H1 (cell line): Measurements from ENCODE around the gene GSPT1. TPM values are rescaled to one million over a fixed set of nuclear protein-coding genes. Genes with fewer than 3 reads are reported as not detected.

Experiments
- CTCF ChIA-PET: fragments of 300-600 bp; sonication (Branson Sonifier 250); formaldehyde crosslinking; loops from one replicate; lab custom pipeline; 2021; ENCODE audit not compliant: partially characterized antibody; lab: Charles Lee
- POLR2A ChIA-PET: fragments of 300-600 bp; sonication (Branson Sonifier 250); formaldehyde crosslinking; loops from one replicate; lab custom pipeline; 2021; ENCODE audit warnings: inconsistent platforms; ENCODE audit not compliant: partially characterized antibody; lab: Charles Lee
- DNase-seq, 2 experiments: peaks; one replicate each; pipeline versions ENCODE4 v3.0.0 to v3.0.0-alpha.2; 2010 to 2022; ENCODE audit warnings: low spot score in 2 of 2, low read depth in 1 of 2, mixed read lengths in 1 of 2
- FAIRE-seq: peaks from 2 replicates; lab custom pipeline; 2011; peaks lifted over from hg19 to GRCh38; lab: Jason Lieb, UNC
- H2AFZ ChIP-seq: 2 replicates; pipeline ENCODE4 v1.8.1; 2012; ENCODE audit warnings: low read length, inconsistent platforms
- H2AK5ac ChIP-seq: 2 replicates; pipeline ENCODE4 v1.6.1; 2013; ENCODE audit warnings: low read depth, low read length
- H2BK120ac ChIP-seq: replicated peaks from 2 replicates; pipeline ENCODE3; 2013; ENCODE audit warnings: low read depth, low read length, inconsistent platforms
- H2BK12ac ChIP-seq: 2 replicates; pipeline ENCODE4 v1.6.1; 2013; ENCODE audit warnings: low read depth, low read length
- H2BK15ac ChIP-seq: 2 replicates; pipeline ENCODE4 v1.6.1; 2013; ENCODE audit warnings: low read length
- H2BK20ac ChIP-seq: 2 replicates; pipeline ENCODE4 v1.6.1; 2013; ENCODE audit warnings: low read length
- H2BK5ac ChIP-seq: 2 replicates; pipeline ENCODE4 v1.6.1; 2013; ENCODE audit warnings: low read depth, low read length
- H3K14ac ChIP-seq: 2 replicates; pipeline ENCODE4 v1.6.1; 2013; ENCODE audit warnings: inconsistent platforms; ENCODE audit not compliant: insufficient read length
- H3K18ac ChIP-seq: 2 replicates; pipeline ENCODE4 v1.6.1; 2013; ENCODE audit warnings: low read length; ENCODE audit errors: extremely low read depth
- H3K23ac ChIP-seq: 2 replicates; pipeline ENCODE4 v1.6.1; 2013; ENCODE audit warnings: inconsistent platforms; ENCODE audit not compliant: insufficient read length
- H3K23me2 ChIP-seq: 2 replicates; pipeline ENCODE4 v1.6.1; 2013; ENCODE audit warnings: low read depth, low read length
- H3K27ac ChIP-seq: 2 replicates; pipeline ENCODE4 v1.6.1; 2011; ENCODE audit warnings: low read depth, low read length, inconsistent platforms
- H3K27me3 ChIP-seq, 4 experiments: replicated peaks in 1 of 4; 1 replicate in 1 of 4; 2 replicates in 3 of 4; pipeline versions ENCODE4 v1.6.1 to v1.8.1; 2011 to 2013; ENCODE audit warnings: low read length in 3 of 4, mild to moderate bottlenecking in 3 of 4, inconsistent platforms in 2 of 4, mixed read lengths in 2 of 4, moderate library complexity in 1 of 4; ENCODE audit not compliant: control insufficient read depth in 3 of 4, insufficient read depth in 3 of 4; ENCODE audit errors: extremely low read depth in 1 of 4
- H3K36me3 ChIP-seq, 4 experiments: 2 replicates each; pipeline versions ENCODE4 v1.6.1 to v1.8.1; 2011 to 2013; ENCODE audit warnings: mild to moderate bottlenecking in 4 of 4, low read length in 3 of 4, moderate library complexity in 2 of 4, control low read depth in 1 of 4, inconsistent platforms in 1 of 4; ENCODE audit not compliant: insufficient read depth in 4 of 4, control insufficient read depth in 2 of 4
- H3K4ac ChIP-seq: replicated peaks from 2 replicates; pipeline ENCODE3; 2013; ENCODE audit warnings: low read length, low read depth, mixed read lengths, inconsistent platforms; ENCODE audit not compliant: insufficient read length
- H3K4me1 ChIP-seq, 4 experiments: replicated peaks in 1 of 4; 1 replicate in 1 of 4; 2 replicates in 3 of 4; pipeline versions ENCODE4 v1.6.1 to v1.8.1; 2011 to 2013; ENCODE audit warnings: low read length in 3 of 4, inconsistent platforms in 2 of 4, mixed read lengths in 1 of 4; ENCODE audit not compliant: insufficient read depth in 4 of 4, control insufficient read depth in 3 of 4
- H3K4me2 ChIP-seq, 2 experiments: 2 replicates each; pipeline versions ENCODE4 v1.6.1 to v1.8.1; 2011 to 2013; ENCODE audit warnings: low read depth in 2 of 2, low read length in 2 of 2, control low read depth in 1 of 2, inconsistent platforms in 1 of 2, mild to moderate bottlenecking in 1 of 2; ENCODE audit not compliant: insufficient read depth in 1 of 2
- H3K4me3 ChIP-seq, 4 experiments: fragments of 200-600, 300-600 bp in 1 of 4; sonication (generic), shearing (Covaris generic), sonication (Bioruptor Twin) in 1 of 4; 2 replicates each; pipeline versions ENCODE4 v1.5.1 to v1.8.1; 2011 to 2016; ENCODE audit warnings: low read length in 4 of 4, low read depth in 3 of 4, control low read depth in 2 of 4, inconsistent platforms in 2 of 4, mild to moderate bottlenecking in 2 of 4, mixed read lengths in 1 of 4, moderate library complexity in 1 of 4; ENCODE audit not compliant: insufficient read depth in 2 of 4; ENCODE audit errors: extremely low read depth in 1 of 4
- H3K56ac ChIP-seq: replicated peaks from 2 replicates; pipeline ENCODE3; 2013; ENCODE audit warnings: low read depth, mild to moderate bottlenecking, mixed read lengths, low read length, inconsistent platforms; ENCODE audit not compliant: insufficient read length
- H3K79me1 ChIP-seq: 2 replicates; pipeline ENCODE4 v1.6.1; 2013; ENCODE audit warnings: low read depth, low read length, control low read depth
- H3K79me2 ChIP-seq, 2 experiments: 2 replicates each; pipeline versions ENCODE4 v1.6.1 to v1.8.1; 2012 to 2013; ENCODE audit warnings: low read length in 2 of 2, mild to moderate bottlenecking in 2 of 2, inconsistent platforms in 1 of 2; ENCODE audit not compliant: insufficient read depth in 2 of 2, control insufficient read depth in 1 of 2
- H3K9ac ChIP-seq, 4 experiments: replicated peaks in 1 of 4; 1 replicate in 1 of 4; 2 replicates in 3 of 4; pipeline versions ENCODE4 v1.6.1 to v1.8.1; 2011 to 2013; ENCODE audit warnings: low read depth in 3 of 4, low read length in 3 of 4, control low read depth in 2 of 4, mild to moderate bottlenecking in 2 of 4, moderate library complexity in 2 of 4, inconsistent platforms in 1 of 4; ENCODE audit errors: extremely low read depth in 1 of 4
- H3K9me3 ChIP-seq, 2 experiments: 2 replicates each; pipeline versions ENCODE4 v1.6.1 to v1.8.1; 2012 to 2013; ENCODE audit warnings: mild to moderate bottlenecking in 2 of 2, moderate library complexity in 2 of 2, control low read depth in 1 of 2, inconsistent platforms in 1 of 2, low read depth in 1 of 2, low read length in 1 of 2, mixed read lengths in 1 of 2; ENCODE audit not compliant: insufficient read depth in 2 of 2
- H4K20me1 ChIP-seq, 2 experiments: replicated peaks in 1 of 2; 2 replicates each; pipeline versions ENCODE3 to v1.8.1; 2011 to 2013; ENCODE audit warnings: inconsistent platforms in 2 of 2, low read length in 2 of 2, mild to moderate bottlenecking in 1 of 2; ENCODE audit not compliant: insufficient read depth in 2 of 2, control insufficient read depth in 1 of 2
- H4K5ac ChIP-seq: 2 replicates; pipeline ENCODE4 v1.6.1; 2013; ENCODE audit warnings: low read length, low read depth, mixed read lengths, inconsistent platforms; ENCODE audit not compliant: insufficient read length
- H4K8ac ChIP-seq: 2 replicates; pipeline ENCODE4 v1.8.0; 2013; ENCODE audit warnings: mild to moderate bottlenecking, moderate library complexity, low read length, inconsistent platforms; ENCODE audit not compliant: insufficient read depth; ENCODE audit errors: extremely low read depth
- H4K91ac ChIP-seq: replicated peaks from 2 replicates; pipeline ENCODE3; 2013; ENCODE audit warnings: low read length, mixed read lengths, inconsistent platforms; ENCODE audit not compliant: insufficient read length
- ASH2L ChIP-seq: fragments of 200-600, 300-600 bp; sonication (generic); IDR thresholded peaks from one replicate; pipeline ENCODE4 v1.7.1; 2017; ENCODE audit warnings: low read length
- CHD1 ChIP-seq: IDR thresholded peaks from 2 replicates; pipeline ENCODE4 v1.6.1; 2012; ENCODE audit warnings: low read depth, low read length, improper control_type of control experiment
- CHD2 ChIP-seq: IDR thresholded peaks from 2 replicates; pipeline ENCODE4 v1.6.1; 2012; ENCODE audit warnings: low read length, improper control_type of control experiment
- MAFK ChIP-seq: IDR thresholded peaks from 2 replicates; pipeline ENCODE4 v1.6.1; 2012; ENCODE audit warnings: low read depth, mild to moderate bottlenecking, improper control_type of control experiment, low read length
- POLR2AphosphoS5 ChIP-seq: IDR thresholded peaks from 2 replicates; pipeline ENCODE4 v1.6.1; 2011; ENCODE audit warnings: low read depth, low read length
- whole genome bisulfite sequencing, 2 experiments: shearing (Covaris generic) in 1 of 2; methylation state at CpG; one replicate each; pipeline versions ENCODE4 v1.1.6 to v1.1.7; 2013 to 2015; ENCODE audit warnings: low lambda C conversion rate in 2 of 2, mixed read lengths in 2 of 2, inconsistent platforms in 1 of 2, low coverage in 1 of 2, missing lambda C conversion rate in 1 of 2; ENCODE audit not compliant: insufficient replicate concordance in 2 of 2, insufficient coverage in 1 of 2, insufficient read length in 1 of 2; ENCODE audit errors: extremely low coverage in 1 of 2, missing lambda C conversion rate in 1 of 2; 5-methylcytosine and 5-hydroxymethylcytosine counted together
- polyA plus RNA-seq, 7 experiments: library from polyadenylated mRNA; depleted of rRNA in 3 of 7; stranded (reverse) in 5 of 7; unstranded in 2 of 7; fragments of >200 nt in 5 of 7; fragments of 200-250 nt in 2 of 7; gene quantifications; 1 replicate in 5 of 7; 2 replicates in 1 of 7; 4 replicates in 1 of 7; pipeline versions ENCODE4 v1.2.1 to v1.2.3, GENCODE V29; 2011 to 2013; ENCODE audit warnings: missing spikeins in 2 of 7, mixed read lengths in 2 of 7
- total RNA-seq: library from RNA; stranded (reverse); fragmentation: NEBNext Ultra II Directional; extraction: Animal tissue kit (Norgen Biotek cat#: 25700); gene quantifications from 2 replicates; pipeline ENCODE4 v1.2.1, GENCODE V29; 2021

Gene GSPT1
- total and polyA plus RNA-seq, 2 of the 8 experiments (the other 6 are each of a cell fraction or from before 2014, with no cell fraction given): 51.0 to 204 TPM

DNA sequence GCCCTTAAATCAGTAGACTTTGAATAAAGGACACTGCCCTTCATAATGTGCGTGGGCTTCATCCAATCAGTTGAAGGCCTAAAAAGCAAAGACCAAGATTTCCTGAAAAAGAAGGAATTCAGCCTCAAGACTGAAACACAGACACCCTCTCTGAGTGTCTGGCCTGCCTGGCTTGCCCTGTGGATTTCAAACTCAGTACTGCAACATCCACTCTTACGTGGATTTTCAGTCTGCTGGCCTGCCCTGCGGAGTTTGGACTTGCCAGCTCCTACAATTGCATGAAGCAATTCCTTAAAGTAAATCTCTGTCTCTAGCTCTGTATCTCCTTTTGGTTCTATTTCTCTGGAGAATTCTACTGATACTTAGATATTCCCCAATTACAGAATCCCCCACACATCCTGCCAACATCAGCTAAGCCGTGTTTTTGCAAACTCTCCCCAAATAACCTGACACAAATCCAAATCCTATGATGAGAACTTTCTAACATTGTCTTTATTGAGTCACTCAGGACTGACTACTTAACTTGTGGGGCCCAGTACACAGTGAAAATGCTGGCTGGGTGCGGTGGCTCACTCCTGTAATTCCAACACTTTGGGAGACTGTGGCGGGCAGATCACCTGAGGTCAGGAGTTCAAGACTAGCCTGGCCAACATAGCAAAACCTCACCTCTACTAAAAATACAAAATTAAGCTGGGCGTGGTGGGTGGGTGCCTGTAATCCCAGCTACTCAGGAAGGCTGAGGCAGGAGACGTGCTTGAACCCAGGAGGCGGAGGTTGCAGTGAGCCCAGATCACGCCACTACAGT, 42.0 kb upstream of the GSPT1 start:
- H3K23me2 ChIP-seq: no peaks in the 10 kb centered on the region
- CTCF ChIA-PET: interaction anchor here (0.5 to 1.5 kb wide), 5 partner anchors 42 to 123 kb away, joined by 3 to 4 read pairs (median 4); no protein-coding TSS in a partner anchor
- no peak overlapping the region for H2BK5ac ChIP-seq
- no peaks in the 10 kb centered on the region for H3K79me2 ChIP-seq
- H2BK12ac ChIP-seq: no peak overlapping the region
- DNase-seq (no peak), FAIRE-seq (no peak)
- H4K91ac ChIP-seq: no peak overlapping the region
- H2BK120ac ChIP-seq: no peak overlapping the region
- no peak overlapping the region for H2AFZ ChIP-seq
- POLR2A ChIA-PET: interaction anchor here (0.7 kb wide), 1 partner anchor 19 kb away, joined by 3 read pairs; the partner anchor contains the start of gene SNX29
- H3K4me3 ChIP-seq: no peak overlapping the region
- H4K20me1 ChIP-seq: no peaks in the 10 kb centered on the region
- no peak overlapping the region for H4K5ac ChIP-seq
- H3K4me2 ChIP-seq: no peak overlapping the region
- H2BK15ac ChIP-seq: no peak overlapping the region
- no peaks in the 10 kb centered on the region for H3K36me3 ChIP-seq
- no peak overlapping the region for H2BK20ac ChIP-seq
- H3K4ac ChIP-seq: no peak overlapping the region
- no peak overlapping the region for H4K8ac ChIP-seq
- H3K14ac ChIP-seq: no peak overlapping the region
- H2AK5ac ChIP-seq: no peak overlapping the region
- TF ChIP-seq POLR2AphosphoS5: no peak
- TF ChIP-seq CHD2: no peak
- TF ChIP-seq CHD1: no peak
- no peak for TF ChIP-seq MAFK
- TF ChIP-seq ASH2L: no peak
- H3K23ac ChIP-seq: no peak overlapping the region
- WGBS, 2 experiments: 93% methylated on average over 10 of the region's 10 CpGs; no CpG with 5 or more reads in 1 of the 2 experiments
- no peak overlapping the region for H3K56ac ChIP-seq
- no peaks in the 10 kb centered on the region for H3K27me3 ChIP-seq
- no peaks in the 10 kb centered on the region for H3K79me1 ChIP-seq
- H3K18ac ChIP-seq: no peak overlapping the region
- no peaks in the 10 kb centered on the region for H3K9me3 ChIP-seq
- no peak overlapping the region for H3K9ac ChIP-seq
- H3K4me1 ChIP-seq: no peaks in the 10 kb centered on the region
- H3K27ac ChIP-seq: no peak overlapping the region
